OCI-LY3 (cell line): ENCODE data around the gene NDUFS2.

ENCODE experiments used
- EZH2phosphoT487 ChIP-seq: fragments of 200-600 bp; shearing (Covaris generic); IDR thresholded peaks from 2 replicates; pipeline ENCODE4 v1.6.1; 2018; ENCODE audit warnings: antibody characterized with exemption, mixed run types, low read depth
- TF ChIP-seq, protein P1 (sequence below): fragments of 200-600, 300-600 bp; sonication (generic); IDR thresholded peaks from 2 replicates; pipeline ENCODE4 v1.5.1; 2014; ENCODE audit warnings: antibody characterized with exemption, low read length, low read depth

GRCh38 chr1:161164901-161165610 is 37.1 kb upstream of the NDUFS2 start:
- TF ChIP-seq, protein P1, sequence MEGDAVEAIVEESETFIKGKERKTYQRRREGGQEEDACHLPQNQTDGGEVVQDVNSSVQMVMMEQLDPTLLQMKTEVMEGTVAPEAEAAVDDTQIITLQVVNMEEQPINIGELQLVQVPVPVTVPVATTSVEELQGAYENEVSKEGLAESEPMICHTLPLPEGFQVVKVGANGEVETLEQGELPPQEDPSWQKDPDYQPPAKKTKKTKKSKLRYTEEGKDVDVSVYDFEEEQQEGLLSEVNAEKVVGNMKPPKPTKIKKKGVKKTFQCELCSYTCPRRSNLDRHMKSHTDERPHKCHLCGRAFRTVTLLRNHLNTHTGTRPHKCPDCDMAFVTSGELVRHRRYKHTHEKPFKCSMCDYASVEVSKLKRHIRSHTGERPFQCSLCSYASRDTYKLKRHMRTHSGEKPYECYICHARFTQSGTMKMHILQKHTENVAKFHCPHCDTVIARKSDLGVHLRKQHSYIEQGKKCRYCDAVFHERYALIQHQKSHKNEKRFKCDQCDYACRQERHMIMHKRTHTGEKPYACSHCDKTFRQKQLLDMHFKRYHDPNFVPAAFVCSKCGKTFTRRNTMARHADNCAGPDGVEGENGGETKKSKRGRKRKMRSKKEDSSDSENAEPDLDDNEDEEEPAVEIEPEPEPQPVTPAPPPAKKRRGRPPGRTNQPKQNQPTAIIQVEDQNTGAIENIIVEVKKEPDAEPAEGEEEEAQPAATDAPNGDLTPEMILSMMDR: no peak
- no peak for TF ChIP-seq EZH2phosphoT487
